Prostate gland (tissue), 2 donors: Measurements from ENCODE around the gene MIER2.

ENCODE experiments used
- POLR2A ChIP-seq: fragments of 450-650 bp; IDR thresholded peaks from one replicate; pipeline ENCODE4 v1.6.1; 2016; ENCODE audit warnings: antibody characterized with exemption, mild to moderate bottlenecking
- POLR2AphosphoS5 ChIP-seq: sonication (generic); formaldehyde crosslinking; IDR thresholded peaks from one replicate; pipeline ENCODE4 v1.6.1; 2017; ENCODE audit warnings: antibody characterized with exemption
- TF ChIP-seq, protein P1 (sequence below), 4 experiments: fragments of 200-600 bp in 2 of 4; fragments of 450-650 bp in 2 of 4; sonication (generic) in 2 of 4; IDR thresholded peaks; 1 replicate in 3 of 4; 2 replicates in 1 of 4; pipeline ENCODE4 v1.5.1; 2016 to 2019; ENCODE audit warnings: antibody characterized with exemption in 4 of 4, mild to moderate bottlenecking in 2 of 4, moderate library complexity in 2 of 4

GRCh38 chr19:292951-293350, 51.6 kb downstream of the MIER2 start:
- TF ChIP-seq, protein P1, sequence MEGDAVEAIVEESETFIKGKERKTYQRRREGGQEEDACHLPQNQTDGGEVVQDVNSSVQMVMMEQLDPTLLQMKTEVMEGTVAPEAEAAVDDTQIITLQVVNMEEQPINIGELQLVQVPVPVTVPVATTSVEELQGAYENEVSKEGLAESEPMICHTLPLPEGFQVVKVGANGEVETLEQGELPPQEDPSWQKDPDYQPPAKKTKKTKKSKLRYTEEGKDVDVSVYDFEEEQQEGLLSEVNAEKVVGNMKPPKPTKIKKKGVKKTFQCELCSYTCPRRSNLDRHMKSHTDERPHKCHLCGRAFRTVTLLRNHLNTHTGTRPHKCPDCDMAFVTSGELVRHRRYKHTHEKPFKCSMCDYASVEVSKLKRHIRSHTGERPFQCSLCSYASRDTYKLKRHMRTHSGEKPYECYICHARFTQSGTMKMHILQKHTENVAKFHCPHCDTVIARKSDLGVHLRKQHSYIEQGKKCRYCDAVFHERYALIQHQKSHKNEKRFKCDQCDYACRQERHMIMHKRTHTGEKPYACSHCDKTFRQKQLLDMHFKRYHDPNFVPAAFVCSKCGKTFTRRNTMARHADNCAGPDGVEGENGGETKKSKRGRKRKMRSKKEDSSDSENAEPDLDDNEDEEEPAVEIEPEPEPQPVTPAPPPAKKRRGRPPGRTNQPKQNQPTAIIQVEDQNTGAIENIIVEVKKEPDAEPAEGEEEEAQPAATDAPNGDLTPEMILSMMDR (IDR thresholded peaks at IDR 0.05): no peak
- TF ChIP-seq POLR2AphosphoS5: no peak
- TF ChIP-seq POLR2A: no peak
